Neural cell (in vitro differentiated cells): ENCODE results near the gene FBP1. TPM values are rescaled to one million over a fixed set of nuclear protein-coding genes. Genes with fewer than 3 reads are reported as not detected.

ENCODE experiments used
- H2AFZ ChIP-seq: fragments of 200-600, 300-800 bp; sonication (generic), shearing (Covaris generic); 2 replicates; pipeline ENCODE4 v1.6.0; 2014; ENCODE audit warnings: low read depth, mild to moderate bottlenecking, antibody characterized with exemption, low read length, moderate library complexity
- H3F3A ChIP-seq: fragments of 200-600 bp; shearing (Covaris generic); 2 replicates; pipeline ENCODE4 v1.6.1; 2016; ENCODE audit warnings: mild to moderate bottlenecking, moderate library complexity, mixed read lengths, antibody characterized with exemption, low read length; ENCODE audit not compliant: insufficient read depth, poor library complexity, severe bottlenecking
- H3K27ac ChIP-seq: fragments of 200-600, 300-800 bp; sonication (generic), shearing (Covaris generic); 2 replicates; pipeline ENCODE4 v1.5.1; 2014; ENCODE audit warnings: mild to moderate bottlenecking, low read length, moderate library complexity
- H3K27me3 ChIP-seq: fragments of 300-800, 200-600 bp; sonication (generic), shearing (Covaris generic); 2 replicates; pipeline ENCODE4 v1.6.0; 2014; ENCODE audit warnings: mild to moderate bottlenecking, low read depth, low read length, moderate library complexity; ENCODE audit not compliant: insufficient read depth
- H3K36me3 ChIP-seq: fragments of 300-800, 200-600 bp; sonication (generic), shearing (Covaris generic); 2 replicates; pipeline ENCODE4 v1.5.1; 2014; ENCODE audit warnings: mild to moderate bottlenecking, antibody characterized with exemption, low read length, moderate library complexity; ENCODE audit not compliant: insufficient read depth
- H3K4me2 ChIP-seq: fragments of 300-800, 200-600 bp; sonication (generic), shearing (Covaris generic); 2 replicates; pipeline ENCODE4 v1.6.0; 2014; ENCODE audit warnings: mild to moderate bottlenecking, low read length
- H3K4me3 ChIP-seq: fragments of 300-800, 200-600 bp; sonication (generic), shearing (Covaris generic); 2 replicates; pipeline ENCODE4 v1.5.1; 2014; ENCODE audit warnings: mild to moderate bottlenecking, low read length, moderate library complexity
- H3K79me2 ChIP-seq: fragments of 200-600 bp; shearing (Covaris generic); replicated peaks from 2 replicates; pipeline ENCODE4 v1.6.0; 2014; ENCODE audit warnings: mild to moderate bottlenecking, low read length, moderate library complexity; ENCODE audit not compliant: insufficient read depth
- H3K9ac ChIP-seq: fragments of 300-800, 200-600 bp; sonication (generic), shearing (Covaris generic); 2 replicates; pipeline ENCODE4 v1.6.1; 2016; ENCODE audit warnings: mild to moderate bottlenecking, low read length, mixed read lengths
- H3K9me2 ChIP-seq: fragments of 200-600 bp; shearing (Covaris generic); 2 replicates; pipeline ENCODE4 v1.6.1; 2016; ENCODE audit warnings: mild to moderate bottlenecking, low read length, mixed read lengths; ENCODE audit not compliant: insufficient read depth
- H3K9me3 ChIP-seq: fragments of 200-600, 300-800 bp; sonication (generic), shearing (Covaris generic); 2 replicates; pipeline ENCODE4 v1.6.1; 2016; ENCODE audit warnings: mild to moderate bottlenecking, mixed run types, low read length, moderate library complexity, mixed read lengths
- H4K20me1 ChIP-seq: fragments of 200-600 bp; shearing (Covaris generic); 2 replicates; pipeline ENCODE4 v1.6.1; 2016; ENCODE audit warnings: mild to moderate bottlenecking, mixed run types; ENCODE audit not compliant: insufficient read depth
- CTCF ChIP-seq: fragments of 450-650 bp; IDR thresholded peaks from 2 replicates; pipeline ENCODE4 v1.5.1; 2014; ENCODE audit warnings: antibody characterized with exemption, mild to moderate bottlenecking, moderate library complexity; ENCODE audit not compliant: poor library complexity, severe bottlenecking
- EP300 ChIP-seq: fragments of 450-650 bp; conservative IDR thresholded peaks from 2 replicates; pipeline ENCODE4 v1.6.1; 2014; ENCODE audit warnings: antibody characterized with exemption, mild to moderate bottlenecking, moderate library complexity; ENCODE audit not compliant: poor library complexity, severe bottlenecking
- EZH2 ChIP-seq: fragments of 200-600, 300-800 bp; shearing (Covaris generic), sonication (generic); IDR thresholded peaks from 2 replicates; pipeline ENCODE4 v1.6.1; 2014; ENCODE audit warnings: antibody characterized with exemption, low read length, borderline replicate concordance, mild to moderate bottlenecking; ENCODE audit not compliant: insufficient read depth, poor library complexity, severe bottlenecking
- MXI1 ChIP-seq: fragments of 450-650 bp; conservative IDR thresholded peaks from 2 replicates; pipeline ENCODE4 v1.6.1; 2014; ENCODE audit warnings: antibody characterized with exemption, mild to moderate bottlenecking; ENCODE audit not compliant: poor library complexity, severe bottlenecking
- POLR2AphosphoS5 ChIP-seq: IDR thresholded peaks from 2 replicates; pipeline ENCODE4 v1.6.1; 2012
- RAD21 ChIP-seq: fragments of 450-650 bp; conservative IDR thresholded peaks from 2 replicates; pipeline ENCODE4 v1.6.1; 2014; ENCODE audit warnings: antibody characterized with exemption, mild to moderate bottlenecking, moderate library complexity
- REST ChIP-seq: IDR thresholded peaks from 2 replicates; pipeline ENCODE4 v1.6.1; 2012; ENCODE audit warnings: borderline replicate concordance
- SMC3 ChIP-seq: fragments of 450-650 bp; conservative IDR thresholded peaks from 2 replicates; pipeline ENCODE4 v1.6.1; 2014; ENCODE audit warnings: antibody characterized with exemption, mild to moderate bottlenecking, moderate library complexity; ENCODE audit not compliant: poor library complexity
- TAF1 ChIP-seq: IDR thresholded peaks from 2 replicates; pipeline ENCODE4 v1.6.1; 2012; ENCODE audit warnings: low read depth
- polyA plus RNA-seq: library from polyadenylated mRNA; depleted of rRNA; stranded (reverse); fragments of >200 nt; gene quantifications from 2 replicates; pipeline ENCODE4 v1.2.3, GENCODE V29; 2014

The FBP1 gene
- polyA plus RNA-seq, 1 donor from 2014 or later: not detected

- Histone ChIP-seq H3F3A (no peaks in the 10 kb centered on the region), H3K9me2 (no peaks in the 10 kb centered on the region), H3K27ac (no peak overlapping the region), H3K9ac (no peak overlapping the region), H2AFZ (no peak overlapping the region), H4K20me1 (no peaks in the 10 kb centered on the region), H3K4me2 (no peak overlapping the region), H3K79me2 (no peaks in the 10 kb centered on the region), H3K4me3 (no peak overlapping the region), H3K9me3 (no peaks in the 10 kb centered on the region), H3K27me3 (no peaks in the 10 kb centered on the region), H3K36me3 (no peaks in the 10 kb centered on the region)
- TF ChIP-seq RAD21 (no peak), CTCF (no peak)
These were observed 29.2 kb upstream of the FBP1 start for GRCh38 chr9:94668418-94668927.

- Histone ChIP-seq H3K27me3 (peaks cover 5% of the 10 kb centered on the region), H3K27ac (no peak overlapping the region), H3K9me3 (no peaks in the 10 kb centered on the region), H3K79me2 (no peaks in the 10 kb centered on the region), H3K9ac (no peak overlapping the region), H4K20me1 (no peaks in the 10 kb centered on the region), H3K4me2 (no peak overlapping the region), H3F3A (no peaks in the 10 kb centered on the region), H2AFZ (no peak overlapping the region), H3K4me3 (no peak overlapping the region), H3K9me2 (no peaks in the 10 kb centered on the region), H3K36me3 (no peaks in the 10 kb centered on the region)
- no peak for TF ChIP-seq POLR2AphosphoS5
- no peak for TF ChIP-seq EP300
- TF ChIP-seq MXI1: no peak
- no peak for TF ChIP-seq RAD21
These were observed 27.2 kb upstream of the FBP1 start for GRCh38 chr9:94666364-94667099.

GRCh38 chr9:94665613-94666012 lies 26.3 kb upstream of the FBP1 start:
- Histone ChIP-seq H2AFZ (no peak overlapping the region), H3K36me3 (no peaks in the 10 kb centered on the region), H3K4me2 (no peak overlapping the region), H3K9me2 (no peaks in the 10 kb centered on the region), H3K27ac (no peak overlapping the region), H4K20me1 (no peaks in the 10 kb centered on the region), H3K9ac (no peak overlapping the region), H3K79me2 (no peaks in the 10 kb centered on the region), H3F3A (no peaks in the 10 kb centered on the region), H3K4me3 (no peak overlapping the region), H3K27me3 (peaks cover 5% of the 10 kb centered on the region), H3K9me3 (no peaks in the 10 kb centered on the region)
- TF ChIP-seq REST (no peak), POLR2AphosphoS5 (no peak), EP300 (no peak), EZH2 (no peak), RAD21 (no peak), CTCF (no peak), TAF1 (no peak), SMC3 (no peak), MXI1 (no peak)
